ENCODE results near the gene RASSF6.
A peak's percentile ranks its signal among the peaks of the same experiment; 100 is the strongest.
"Not testable (repeated sequence)": the region's sequence is repeated elsewhere in the genome, so short reads cannot be mapped to it uniquely, and the experiment has no call there.

The RASSF6 gene

GRCh38 chr4:73576381-73576780 lies 43.9 kb downstream of the RASSF6 start:
- DNase-seq (ENCODE audit: low read depth), result no peak

GRCh38 chr4:73575660-73576059 lies 44.6 kb downstream of the RASSF6 start:
- no peak for DNase-seq (ENCODE audit: low read depth)

- DNase-seq (ENCODE audit: low read depth), result peak; percentile 64
Observed at GRCh38 chr4:73573794-73574528, 46.3 kb downstream of the RASSF6 start.

- not testable (repeated sequence) for DNase-seq (ENCODE audit: low read depth)
Observed at GRCh38 chr4:73550865-73551264, 69.4 kb downstream of the RASSF6 start.

GRCh38 chr4:73544620-73545019 lies 75.6 kb downstream of the RASSF6 start:
- DNase-seq (ENCODE audit: low read depth), result no peak

GRCh38 chr4:73541251-73541650 lies 79.0 kb downstream of the RASSF6 start:
- DNase-seq (ENCODE audit: low read depth), result no peak

GRCh38 chr4:73540826-73541225 lies 79.4 kb downstream of the RASSF6 start:
- DNase-seq (ENCODE audit: low read depth), result no peak

GRCh38 chr4:73539386-73539785 lies 80.8 kb downstream of the RASSF6 start:
- DNase-seq (ENCODE audit: low read depth), result no peak

- no peak for DNase-seq (ENCODE audit: low read depth)
Observed at GRCh38 chr4:73538162-73538561, 82.1 kb downstream of the RASSF6 start.

- no peak for DNase-seq (ENCODE audit: low read depth)
Observed at GRCh38 chr4:73533515-73534422, 86.5 kb downstream of the RASSF6 start.

GRCh38 chr4:73528171-73528570 lies 92.1 kb downstream of the RASSF6 start:
- no peak for DNase-seq (ENCODE audit: low read depth)

GRCh38 chr4:73527196-73527595 lies 93.0 kb downstream of the RASSF6 start:
- DNase-seq (ENCODE audit: low read depth), result no peak

GRCh38 chr4:73525611-73526010 lies 94.6 kb downstream of the RASSF6 start:
- no peak for DNase-seq (ENCODE audit: low read depth)

GRCh38 chr4:73523126-73523525 lies 97.1 kb downstream of the RASSF6 start:
- no peak for DNase-seq (ENCODE audit: low read depth)
